Nephron progenitor cell (in vitro differentiated cells): ENCODE results near the gene CCDC192.

Experiments
- DNase-seq: peaks from one replicate; pipeline ENCODE4 v3.0.0; 2021
- H3K27ac Mint-ChIP-seq: 2 replicates; pipeline ENCODE4 v1.8.0; 2021; ENCODE audit warnings: mild to moderate bottlenecking, moderate library complexity, mixed read lengths
- H3K27me3 Mint-ChIP-seq: 2 replicates; pipeline ENCODE4 v1.8.0; 2021; ENCODE audit warnings: mild to moderate bottlenecking, low read depth, mixed read lengths; ENCODE audit not compliant: poor library complexity
- H3K36me3 Mint-ChIP-seq: 2 replicates; pipeline ENCODE4 v1.8.0; 2021; ENCODE audit warnings: low read depth, mixed read lengths
- H3K4me1 Mint-ChIP-seq: 2 replicates; pipeline ENCODE4 v1.8.0; 2021; ENCODE audit warnings: mixed read lengths
- H3K4me3 Mint-ChIP-seq: 2 replicates; pipeline ENCODE4 v1.8.0; 2021; ENCODE audit warnings: mild to moderate bottlenecking, moderate library complexity, mixed read lengths
- H3K9me3 Mint-ChIP-seq: 2 replicates; pipeline ENCODE4 v1.8.0; 2021; ENCODE audit warnings: mild to moderate bottlenecking, moderate library complexity, mixed read lengths
- TF ChIP-seq, protein P1 (sequence below): fragments of 200-600 bp; sonication (generic); IDR thresholded peaks from 2 replicates; pipeline ENCODE4 v1.5.0; 2021; ENCODE audit warnings: antibody characterized with exemption

Gene CCDC192

DNA sequence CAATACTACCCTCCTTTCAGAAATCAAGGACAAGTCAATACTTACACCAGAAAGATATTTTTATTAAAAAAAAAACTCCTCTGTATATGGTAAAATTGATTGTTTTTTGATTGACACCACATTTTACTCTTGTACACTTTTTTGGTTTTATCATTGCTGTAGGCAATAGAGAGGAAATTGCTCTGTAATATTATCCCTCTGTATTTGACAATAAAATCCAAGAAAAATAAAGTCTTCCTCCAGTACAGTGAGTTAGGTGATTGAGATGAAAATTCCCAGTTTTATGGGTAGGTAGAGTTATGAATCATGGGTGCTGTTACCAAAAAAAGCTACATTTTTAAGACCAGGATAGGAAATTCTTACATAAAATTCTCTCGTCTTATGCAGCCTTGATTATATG is 22.6 kb upstream of the CCDC192 start:
- DNase-seq, result no peak
- peaks cover 8% of the 10 kb centered on the region for H3K9me3 Mint-ChIP-seq
- TF ChIP-seq, protein P1, sequence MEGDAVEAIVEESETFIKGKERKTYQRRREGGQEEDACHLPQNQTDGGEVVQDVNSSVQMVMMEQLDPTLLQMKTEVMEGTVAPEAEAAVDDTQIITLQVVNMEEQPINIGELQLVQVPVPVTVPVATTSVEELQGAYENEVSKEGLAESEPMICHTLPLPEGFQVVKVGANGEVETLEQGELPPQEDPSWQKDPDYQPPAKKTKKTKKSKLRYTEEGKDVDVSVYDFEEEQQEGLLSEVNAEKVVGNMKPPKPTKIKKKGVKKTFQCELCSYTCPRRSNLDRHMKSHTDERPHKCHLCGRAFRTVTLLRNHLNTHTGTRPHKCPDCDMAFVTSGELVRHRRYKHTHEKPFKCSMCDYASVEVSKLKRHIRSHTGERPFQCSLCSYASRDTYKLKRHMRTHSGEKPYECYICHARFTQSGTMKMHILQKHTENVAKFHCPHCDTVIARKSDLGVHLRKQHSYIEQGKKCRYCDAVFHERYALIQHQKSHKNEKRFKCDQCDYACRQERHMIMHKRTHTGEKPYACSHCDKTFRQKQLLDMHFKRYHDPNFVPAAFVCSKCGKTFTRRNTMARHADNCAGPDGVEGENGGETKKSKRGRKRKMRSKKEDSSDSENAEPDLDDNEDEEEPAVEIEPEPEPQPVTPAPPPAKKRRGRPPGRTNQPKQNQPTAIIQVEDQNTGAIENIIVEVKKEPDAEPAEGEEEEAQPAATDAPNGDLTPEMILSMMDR, result no peak
- H3K4me1 Mint-ChIP-seq, result peaks cover 17% of the 10 kb centered on the region
- H3K27ac Mint-ChIP-seq, result no peak overlapping the region
- H3K27me3 Mint-ChIP-seq, result peaks cover 4% of the 10 kb centered on the region
- H3K36me3 Mint-ChIP-seq, result no peaks in the 10 kb centered on the region
- no peak overlapping the region for H3K4me3 Mint-ChIP-seq

DNA sequence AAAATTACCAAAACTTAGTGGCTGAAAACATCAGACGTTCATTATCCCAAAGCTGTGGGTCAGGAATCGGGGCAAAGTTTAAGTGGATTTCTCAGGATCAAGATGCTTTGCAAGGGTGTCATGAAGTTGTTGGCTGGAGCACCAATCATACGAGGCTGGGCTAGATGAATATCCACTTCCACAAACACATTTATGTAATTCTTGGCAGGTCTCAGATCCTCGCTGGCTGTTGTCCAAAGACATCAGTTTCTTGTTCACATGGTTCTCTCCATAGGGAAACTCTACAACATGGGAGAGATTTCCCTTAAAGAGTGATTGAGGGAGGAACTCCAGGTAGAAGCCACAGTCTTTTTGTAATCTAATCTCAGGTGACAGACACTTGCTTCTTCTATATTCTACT is 20.2 kb upstream of the CCDC192 start:
- H3K27me3 Mint-ChIP-seq, result peaks cover 4% of the 10 kb centered on the region
- peaks cover 18% of the 10 kb centered on the region for H3K4me1 Mint-ChIP-seq
- no peak for DNase-seq
- H3K4me3 Mint-ChIP-seq, result no peak overlapping the region
- TF ChIP-seq, protein P1, result no peak
- H3K27ac Mint-ChIP-seq, result no peak overlapping the region
- H3K36me3 Mint-ChIP-seq, result no peaks in the 10 kb centered on the region
- peaks cover 6% of the 10 kb centered on the region for H3K9me3 Mint-ChIP-seq

DNA sequence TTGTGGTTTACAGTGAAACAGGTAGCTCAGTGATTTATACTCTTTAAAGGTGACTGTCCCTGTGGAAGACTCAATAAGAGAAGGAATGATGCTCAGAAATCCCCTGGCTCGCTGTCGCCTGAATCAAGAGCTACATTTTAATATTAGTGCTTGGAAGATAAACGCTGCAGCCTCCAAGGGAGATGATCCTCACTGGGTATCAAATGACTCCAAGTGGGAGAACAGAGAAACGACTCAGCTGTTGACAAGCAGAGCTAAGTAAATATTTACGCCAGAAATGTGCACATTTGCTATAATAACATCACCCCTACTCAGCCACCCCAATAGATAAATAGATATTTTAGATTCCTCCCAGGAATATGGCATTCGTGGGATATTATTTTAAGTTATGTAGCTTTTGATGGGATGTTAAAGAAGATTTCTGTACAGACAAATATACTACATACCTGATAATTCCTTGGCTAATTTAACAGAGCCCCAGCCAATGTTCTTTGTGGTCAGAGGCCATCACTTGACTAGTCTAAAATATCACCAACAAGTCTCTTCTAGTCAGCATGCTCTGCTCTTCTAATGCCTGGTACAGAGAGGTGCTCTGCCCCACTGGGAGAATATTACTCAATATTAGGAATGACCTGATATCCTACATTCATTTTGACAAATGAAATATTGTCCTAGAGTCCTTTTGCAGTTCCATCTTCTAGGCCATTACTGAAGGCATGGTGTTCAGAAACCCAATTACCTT is 18.3 kb upstream of the CCDC192 start:
- Mint-ChIP-seq H3K4me3 (no peak overlapping the region), H3K9me3 (peaks cover 3% of the 10 kb centered on the region), H3K27ac (no peak overlapping the region), H3K4me1 (peaks cover 18% of the 10 kb centered on the region), H3K27me3 (no peaks in the 10 kb centered on the region), H3K36me3 (no peaks in the 10 kb centered on the region)
- TF ChIP-seq, protein P1, result no peak
- no peak for DNase-seq

DNA sequence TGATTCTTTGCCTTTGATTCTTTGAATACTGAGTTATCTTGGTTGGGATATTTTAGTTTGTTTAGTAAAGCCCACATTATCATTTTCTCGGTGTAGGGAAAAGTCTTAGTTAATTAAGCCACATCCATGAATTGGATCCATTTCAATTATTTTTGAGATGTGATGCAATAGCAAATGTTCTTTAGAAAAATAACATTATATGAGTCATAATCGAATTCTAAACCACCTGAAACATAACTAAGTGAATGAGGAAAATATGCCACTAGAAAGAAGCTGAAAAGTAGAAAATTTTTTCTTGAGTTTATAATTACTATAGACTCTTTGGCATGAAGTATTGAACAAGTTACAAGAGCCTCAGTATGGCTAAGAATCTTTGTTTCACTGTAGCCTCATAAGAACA is 17.5 kb upstream of the CCDC192 start:
- TF ChIP-seq, protein P1, result no peak
- Mint-ChIP-seq H3K4me3 (no peak overlapping the region), H3K9me3 (peaks cover 4% of the 10 kb centered on the region), H3K36me3 (no peaks in the 10 kb centered on the region), H3K27ac (no peak overlapping the region), H3K27me3 (no peaks in the 10 kb centered on the region), H3K4me1 (peaks cover 18% of the 10 kb centered on the region)
- no peak for DNase-seq

DNA sequence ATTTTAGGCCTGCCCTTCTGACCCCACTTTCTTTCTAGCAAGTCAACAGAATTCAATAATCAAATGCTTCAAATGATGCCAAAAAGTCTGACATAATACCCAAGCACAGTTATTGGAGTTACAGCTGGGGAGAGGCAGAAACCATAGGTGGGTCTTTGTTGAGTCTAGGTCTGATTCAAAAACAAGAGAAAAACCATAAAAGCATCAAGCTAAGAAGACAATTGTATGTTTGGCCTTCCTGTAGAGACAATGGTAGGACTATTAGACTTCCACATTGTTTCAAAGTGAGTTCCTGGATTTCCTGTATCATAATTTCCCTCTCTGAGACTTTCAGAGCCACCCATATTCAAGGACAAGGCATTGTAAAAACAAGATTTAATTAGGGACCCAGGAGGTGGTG is 16.8 kb upstream of the CCDC192 start:
- DNase-seq, result no peak
- Mint-ChIP-seq H3K27me3 (no peaks in the 10 kb centered on the region), H3K27ac (no peak overlapping the region), H3K9me3 (peaks cover 9% of the 10 kb centered on the region), H3K4me3 (no peak overlapping the region), H3K36me3 (no peaks in the 10 kb centered on the region), H3K4me1 (peaks cover 18% of the 10 kb centered on the region)
- TF ChIP-seq, protein P1, result no peak

DNA sequence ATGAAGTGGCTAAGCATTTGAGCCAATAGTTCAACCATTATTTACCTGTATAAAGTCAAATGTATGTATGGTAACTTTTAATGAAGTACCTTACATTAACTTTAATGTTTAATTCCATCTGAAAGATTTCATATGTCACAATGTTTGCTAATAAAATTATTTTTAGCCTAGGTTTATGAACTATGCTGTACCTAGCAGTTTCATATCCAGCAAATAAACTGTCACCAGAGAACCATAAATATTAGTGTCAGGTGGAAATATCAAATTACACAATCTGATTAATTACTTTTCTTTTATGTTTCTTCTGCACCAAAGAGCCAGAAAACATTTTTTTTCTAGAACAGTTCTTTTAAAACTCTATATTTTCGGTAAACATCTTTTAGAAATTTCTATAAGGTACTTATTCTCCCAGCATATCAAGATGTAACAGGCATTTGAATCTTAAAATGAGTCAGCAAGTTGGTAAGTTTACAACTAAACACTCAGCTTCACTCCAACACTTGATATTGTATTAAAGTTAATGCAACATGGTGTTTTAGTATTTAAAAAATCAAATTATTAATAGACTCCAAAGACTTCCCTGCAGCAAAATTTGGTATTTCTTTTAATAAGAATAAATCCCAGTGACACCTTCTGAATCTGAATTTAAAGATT is 8.5 kb upstream of the CCDC192 start:
- H3K36me3 Mint-ChIP-seq, result no peaks in the 10 kb centered on the region
- no peak for DNase-seq
- peaks cover 23% of the 10 kb centered on the region for H3K4me1 Mint-ChIP-seq
- no peak overlapping the region for H3K4me3 Mint-ChIP-seq
- H3K9me3 Mint-ChIP-seq, result peaks cover 6% of the 10 kb centered on the region
- H3K27me3 Mint-ChIP-seq, result no peaks in the 10 kb centered on the region
- TF ChIP-seq, protein P1, result no peak
- no peak overlapping the region for H3K27ac Mint-ChIP-seq
